Femur (tissue), 1 donor: ENCODE measurements around the gene SLC40A1.
"Not testable (repeated sequence)": the region's sequence is repeated elsewhere in the genome, so short reads cannot be mapped to it uniquely, and the experiment has no call there.

Source experiments
- DNase-seq: peaks from one replicate; pipeline ENCODE4 v3.0.0-alpha.2; 2017

Gene SLC40A1

GRCh38 chr2:189580658-189581353 lies at the start of gene SLC40A1:
TSS of gene SLC40A1 (minus strand) at chr2:189580786. CDS start at chr2:189580460, 326 bp downstream.
- DNase-seq, result peak; percentile 91

GRCh38 chr2:189629531-189630453 lies 49.2 kb upstream of the SLC40A1 start:
- DNase-seq, result no peak

- DNase-seq, result no peak
These were observed 48.4 kb upstream of the SLC40A1 start for GRCh38 chr2:189628817-189629530.

- no peak for DNase-seq
These were observed 47.2 kb upstream of the SLC40A1 start for GRCh38 chr2:189627789-189628188.

GRCh38 chr2:189625636-189626035 lies 45.0 kb upstream of the SLC40A1 start:
- no peak for DNase-seq

GRCh38 chr2:189624648-189625355 lies 44.2 kb upstream of the SLC40A1 start:
- DNase-seq, result no peak

GRCh38 chr2:189623049-189623448 lies 42.5 kb upstream of the SLC40A1 start:
- DNase-seq, result no peak

GRCh38 chr2:189621781-189622180 lies 41.2 kb upstream of the SLC40A1 start:
- DNase-seq, result no peak

- DNase-seq, result no peak
These were observed 37.6 kb upstream of the SLC40A1 start for GRCh38 chr2:189618197-189618596.

- DNase-seq, result no peak
These were observed 34.0 kb upstream of the SLC40A1 start for GRCh38 chr2:189614585-189614984.

GRCh38 chr2:189613650-189614420 lies 33.2 kb upstream of the SLC40A1 start:
- no peak for DNase-seq

GRCh38 chr2:189613077-189613636 lies 32.6 kb upstream of the SLC40A1 start:
- peak; percentile 31 for DNase-seq

GRCh38 chr2:189610700-189611099 lies 30.1 kb upstream of the SLC40A1 start:
- no peak for DNase-seq

GRCh38 chr2:189609853-189610252 lies 29.3 kb upstream of the SLC40A1 start:
- no peak for DNase-seq

GRCh38 chr2:189609423-189609816 lies 28.8 kb upstream of the SLC40A1 start:
- no peak for DNase-seq

- no peak for DNase-seq
These were observed 28.3 kb upstream of the SLC40A1 start for GRCh38 chr2:189608795-189609422.

GRCh38 chr2:189608170-189608569 lies 27.6 kb upstream of the SLC40A1 start:
- no peak for DNase-seq

- DNase-seq, result no peak
These were observed 21.6 kb upstream of the SLC40A1 start for GRCh38 chr2:189602233-189602632.

GRCh38 chr2:189601652-189602051 lies 21.1 kb upstream of the SLC40A1 start:
- not testable (repeated sequence) for DNase-seq

- no peak for DNase-seq
These were observed 20.5 kb upstream of the SLC40A1 start for GRCh38 chr2:189601043-189601442.

GRCh38 chr2:189599245-189599644 lies 18.7 kb upstream of the SLC40A1 start:
- no peak for DNase-seq
